Vagina (tissue), 2 donors: ENCODE data around the gene COL12A1.

ENCODE experiments used
- CTCF ChIP-seq, 3 experiments: fragments of 450-650 bp in 2 of 3; fragments of 200-600 bp in 1 of 3; sonication (generic) in 1 of 3; IDR thresholded peaks; one replicate each; pipeline ENCODE4 v1.5.1; 2017 to 2019; ENCODE audit warnings: antibody characterized with exemption in 3 of 3, mild to moderate bottlenecking in 2 of 3, moderate library complexity in 2 of 3
- POLR2A ChIP-seq, 2 donors: fragments of 450-650 bp; IDR thresholded peaks; one replicate each; pipeline ENCODE4 v1.6.1; 2017; ENCODE audit warnings: antibody characterized with exemption in 2 of 2, mild to moderate bottlenecking in 2 of 2, moderate library complexity in 2 of 2
- POLR2AphosphoS5 ChIP-seq, 2 donors: sonication (generic); formaldehyde crosslinking; IDR thresholded peaks; one replicate each; pipeline ENCODE4 v1.9.0; 2017; ENCODE audit warnings: antibody characterized with exemption in 2 of 2, mild to moderate bottlenecking in 2 of 2, low read depth in 1 of 2; ENCODE audit not compliant: insufficient read depth in 1 of 2

GRCh38 chr6:75135876-75136275 lies 70.0 kb downstream of the COL12A1 start:
- TF ChIP-seq POLR2A (IDR thresholded peaks at IDR 0.05): no peak
- no peak for TF ChIP-seq CTCF (IDR thresholded peaks at IDR 0.05)
- TF ChIP-seq POLR2AphosphoS5 (IDR thresholded peaks at IDR 0.05; ENCODE audit: insufficient read depth in 1 of 2, low read depth in 1 of 2): no peak
